Tibial nerve (tissue), 4 donors: ENCODE measurements around the gene PAGR1. TPM values are rescaled to one million over a fixed set of nuclear protein-coding genes. Genes with fewer than 3 reads are reported as not detected.
"Not testable (repeated sequence)": the region's sequence is repeated elsewhere in the genome, so short reads cannot be mapped to it uniquely, and the experiment has no call there.

ENCODE experiments used
- DNase-seq, 2 donors: peaks; one replicate each; pipeline ENCODE4 v3.0.0-alpha.2; 2019; ENCODE audit warnings: low spot score in 2 of 2
- H3K27ac ChIP-seq, 4 donors: fragments of 200-600 bp; sonication (generic) in 3 of 4; one replicate each; pipeline ENCODE4 v1.5.1; 2017 to 2019; ENCODE audit warnings: mild to moderate bottlenecking in 1 of 4
- H3K27me3 ChIP-seq, 2 donors: fragments of 200-600 bp; sonication (generic) in 1 of 2; one replicate each; pipeline versions ENCODE4 v1.5.1 to v1.6.0; 2017 to 2019
- H3K36me3 ChIP-seq, 3 donors: fragments of 200-600 bp; sonication (generic); one replicate each; pipeline ENCODE4 v1.5.1; 2018 to 2019
- H3K4me1 ChIP-seq, 4 donors: fragments of 200-600 bp; sonication (generic) in 3 of 4; one replicate each; pipeline ENCODE4 v1.5.1; 2017 to 2019
- H3K4me3 ChIP-seq, 4 donors: fragments of 200-600 bp; sonication (generic) in 3 of 4; one replicate each; pipeline ENCODE4 v1.5.1; 2017 to 2019; ENCODE audit warnings: mild to moderate bottlenecking in 1 of 4, moderate library complexity in 1 of 4
- H3K9me3 ChIP-seq, 4 donors: fragments of 200-600 bp; sonication (generic) in 3 of 4; one replicate each; pipeline ENCODE4 v1.5.1; 2017 to 2019
- EP300 ChIP-seq, 2 donors: sonication (generic); formaldehyde crosslinking; IDR thresholded peaks; one replicate each; pipeline ENCODE4 v1.6.1; 2017; ENCODE audit warnings: antibody characterized with exemption in 2 of 2, mild to moderate bottlenecking in 1 of 2
- POLR2A ChIP-seq, 2 donors: fragments of 450-650 bp; IDR thresholded peaks; one replicate each; pipeline ENCODE4 v1.6.1; 2017; ENCODE audit warnings: antibody characterized with exemption in 2 of 2, mild to moderate bottlenecking in 2 of 2, moderate library complexity in 2 of 2
- WGBS, 2 donors: methylation state at CpG; one replicate each; pipeline ENCODE4 v1.1.5; 2018; 5-methylcytosine and 5-hydroxymethylcytosine counted together
- total RNA-seq, 4 donors: library from RNA; depleted of rRNA; stranded (reverse); fragments of >200 nt; gene quantifications; one replicate each; pipeline ENCODE4 v1.1.0, GENCODE V29; 2016
- TF ChIP-seq, protein P1 (sequence below), 5 experiments: fragments of 200-600 bp in 3 of 5; fragments of 450-650 bp in 2 of 5; sonication (generic) in 3 of 5; IDR thresholded peaks; one replicate each; pipeline ENCODE4 v1.5.1; 2016 to 2019; ENCODE audit warnings: antibody characterized with exemption in 5 of 5, mild to moderate bottlenecking in 3 of 5, moderate library complexity in 2 of 5

Gene PAGR1
- total RNA-seq, 4 donors from 2014 or later, result 40.8 to 70.7 (median 61.0) TPM

DNA sequence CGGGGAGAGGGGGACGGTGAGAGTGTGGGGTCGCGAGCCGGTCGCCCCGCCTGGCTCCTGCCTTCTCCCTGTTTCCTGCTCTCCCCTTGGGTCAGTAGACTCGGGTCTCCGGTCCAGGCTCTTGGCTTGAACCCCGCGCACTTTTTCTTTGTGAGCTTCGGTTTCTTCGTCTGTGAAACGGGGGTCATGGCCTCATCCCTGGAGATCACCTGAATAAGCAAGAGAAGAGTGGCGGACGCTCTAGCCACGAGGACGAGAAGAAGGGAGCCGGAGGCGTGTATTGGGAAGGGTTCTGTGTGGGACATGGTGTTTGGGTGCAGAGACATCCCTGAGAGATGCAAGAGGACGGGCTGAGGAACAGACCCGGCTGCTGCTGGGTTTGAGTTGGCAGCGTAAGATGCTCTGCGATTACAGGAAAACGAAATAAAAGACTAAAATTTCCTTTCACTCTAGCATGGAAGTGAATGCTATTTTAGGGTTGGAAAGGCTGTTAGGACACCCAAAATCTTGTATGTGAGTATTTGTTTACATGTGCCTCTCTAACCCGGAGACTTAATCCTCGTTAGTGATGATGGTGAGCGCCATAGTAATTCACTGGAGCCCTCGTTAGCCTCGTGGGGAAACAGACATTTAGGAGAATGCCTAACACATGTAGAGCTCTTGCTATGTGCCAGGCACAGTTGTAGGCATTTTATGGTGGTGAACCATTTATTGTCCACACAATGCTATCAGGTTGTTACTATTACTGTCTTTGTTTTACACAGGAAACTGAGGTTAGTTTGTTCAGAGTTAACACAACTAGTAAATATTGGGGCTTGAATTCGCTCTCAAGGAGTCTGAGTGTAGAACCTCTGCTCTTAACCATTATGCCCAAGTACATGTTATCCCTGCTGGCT is 24.8 kb upstream of the PAGR1 start:
- Histone ChIP-seq H3K27me3 (no peaks in the 10 kb centered on the region), H3K27ac (peak overlapping the region in 2 of 4 donors; percentile 85 to 89), H3K4me3 (peak overlapping the region; percentile 61 to 84 (median 66)), H3K9me3 (no peaks in the 10 kb centered on the region), H3K4me1 (peaks cover 0 to 22% (median 12%) of the 10 kb centered on the region in 4 donors), H3K36me3 (no peaks in the 10 kb centered on the region)
- WGBS, 2 donors, result 1 to 3% methylated on average over 30 to 31 of the region's 31 CpGs
- DNase-seq, result no peak
- TF ChIP-seq, protein P1, sequence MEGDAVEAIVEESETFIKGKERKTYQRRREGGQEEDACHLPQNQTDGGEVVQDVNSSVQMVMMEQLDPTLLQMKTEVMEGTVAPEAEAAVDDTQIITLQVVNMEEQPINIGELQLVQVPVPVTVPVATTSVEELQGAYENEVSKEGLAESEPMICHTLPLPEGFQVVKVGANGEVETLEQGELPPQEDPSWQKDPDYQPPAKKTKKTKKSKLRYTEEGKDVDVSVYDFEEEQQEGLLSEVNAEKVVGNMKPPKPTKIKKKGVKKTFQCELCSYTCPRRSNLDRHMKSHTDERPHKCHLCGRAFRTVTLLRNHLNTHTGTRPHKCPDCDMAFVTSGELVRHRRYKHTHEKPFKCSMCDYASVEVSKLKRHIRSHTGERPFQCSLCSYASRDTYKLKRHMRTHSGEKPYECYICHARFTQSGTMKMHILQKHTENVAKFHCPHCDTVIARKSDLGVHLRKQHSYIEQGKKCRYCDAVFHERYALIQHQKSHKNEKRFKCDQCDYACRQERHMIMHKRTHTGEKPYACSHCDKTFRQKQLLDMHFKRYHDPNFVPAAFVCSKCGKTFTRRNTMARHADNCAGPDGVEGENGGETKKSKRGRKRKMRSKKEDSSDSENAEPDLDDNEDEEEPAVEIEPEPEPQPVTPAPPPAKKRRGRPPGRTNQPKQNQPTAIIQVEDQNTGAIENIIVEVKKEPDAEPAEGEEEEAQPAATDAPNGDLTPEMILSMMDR (IDR thresholded peaks at IDR 0.05), result no peak
- TF ChIP-seq EP300 (IDR thresholded peaks at IDR 0.05), result no peak
- no peak for TF ChIP-seq POLR2A (IDR thresholded peaks at IDR 0.05)

DNA sequence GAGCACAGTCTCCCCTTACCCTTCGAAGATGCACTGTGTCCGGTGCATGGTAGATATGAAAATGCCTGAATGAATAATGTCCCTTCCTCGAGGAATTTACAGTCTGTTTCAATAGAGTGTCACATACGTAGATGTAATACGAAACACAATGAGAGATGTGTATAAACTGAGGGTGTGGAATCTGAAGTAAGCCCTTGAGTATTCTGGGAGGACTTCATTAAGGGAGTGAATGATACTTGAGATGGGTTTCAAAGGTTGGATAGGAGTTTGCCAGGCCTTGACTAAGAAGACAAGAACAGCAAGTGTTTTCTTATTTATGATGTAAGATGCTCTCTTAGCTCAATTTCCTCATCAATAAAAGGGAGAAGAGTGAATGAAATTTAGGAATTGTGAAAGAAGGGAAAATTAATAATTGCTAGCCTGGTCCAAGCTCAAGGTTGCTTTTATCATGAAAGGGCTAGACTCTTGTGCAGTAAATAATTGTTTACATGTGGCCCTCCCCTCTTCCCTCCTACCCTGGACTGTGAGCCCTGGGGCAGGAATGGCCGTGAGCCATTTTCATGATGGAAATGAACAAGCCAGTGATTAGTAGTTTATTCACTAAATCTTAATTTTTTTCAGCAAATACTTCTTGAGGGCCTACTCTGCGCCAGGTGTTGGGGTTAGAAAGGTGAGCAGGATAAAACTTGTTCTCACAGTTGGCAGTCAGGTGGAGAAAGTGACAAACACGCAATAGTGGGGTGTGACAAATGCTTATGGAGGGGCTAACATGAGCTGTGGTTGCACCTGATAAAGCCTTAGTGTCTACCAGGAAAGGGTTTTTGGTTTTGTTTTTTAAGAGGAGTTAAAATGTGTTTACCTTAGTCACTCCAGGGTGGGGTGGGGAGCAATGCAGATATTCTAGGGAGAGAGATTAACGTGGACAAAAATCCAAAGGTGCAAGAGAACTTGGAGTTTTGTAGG is 23.8 kb upstream of the PAGR1 start:
- Histone ChIP-seq H3K27ac (no peak overlapping the region), H3K9me3 (no peaks in the 10 kb centered on the region), H3K36me3 (peaks cover 0 to 5% (median 0%) of the 10 kb centered on the region in 3 donors), H3K4me1 (peaks cover 0 to 22% (median 12%) of the 10 kb centered on the region in 4 donors), H3K4me3 (no peak overlapping the region), H3K27me3 (no peaks in the 10 kb centered on the region)
- no peak for DNase-seq
- 67 to 68% methylated on average over 9 of the region's 9 CpGs for WGBS, 2 donors
- TF ChIP-seq, protein P1 (IDR thresholded peaks at IDR 0.05), result no peak
- TF ChIP-seq EP300 (IDR thresholded peaks at IDR 0.05), result no peak
- TF ChIP-seq POLR2A (IDR thresholded peaks at IDR 0.05), result no peak

DNA sequence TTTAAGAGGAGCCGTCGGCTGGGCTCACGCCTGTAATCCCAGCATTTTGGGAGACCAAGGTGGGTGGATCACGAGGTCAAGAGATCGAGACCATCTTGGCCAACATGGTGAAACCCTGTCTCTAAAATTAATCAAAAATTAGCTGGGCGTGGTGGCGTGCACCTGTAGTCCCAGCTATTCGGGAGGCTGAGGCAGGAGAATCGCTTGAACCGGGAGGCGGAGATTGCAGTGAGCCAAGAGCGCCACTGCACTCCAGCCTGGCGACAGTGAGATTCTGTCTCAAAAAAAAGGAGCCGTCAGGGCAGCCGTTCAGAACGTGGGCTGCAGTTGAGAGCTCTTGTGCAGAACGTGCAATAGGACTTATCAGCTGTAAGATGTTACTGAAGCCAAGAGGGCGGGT is 22.8 kb upstream of the PAGR1 start:
- not testable (repeated sequence) for H3K4me3 ChIP-seq, H3K27me3 ChIP-seq, H3K27ac ChIP-seq, DNase-seq, H3K9me3 ChIP-seq
- Histone ChIP-seq H3K4me1 (peaks cover 0 to 22% (median 12%) of the 10 kb centered on the region in 4 donors), H3K36me3 (peaks cover 0 to 16% (median 5%) of the 10 kb centered on the region in 3 donors)
- WGBS, 2 donors, result 84 to 88% methylated on average over 18 of the region's 18 CpGs

DNA sequence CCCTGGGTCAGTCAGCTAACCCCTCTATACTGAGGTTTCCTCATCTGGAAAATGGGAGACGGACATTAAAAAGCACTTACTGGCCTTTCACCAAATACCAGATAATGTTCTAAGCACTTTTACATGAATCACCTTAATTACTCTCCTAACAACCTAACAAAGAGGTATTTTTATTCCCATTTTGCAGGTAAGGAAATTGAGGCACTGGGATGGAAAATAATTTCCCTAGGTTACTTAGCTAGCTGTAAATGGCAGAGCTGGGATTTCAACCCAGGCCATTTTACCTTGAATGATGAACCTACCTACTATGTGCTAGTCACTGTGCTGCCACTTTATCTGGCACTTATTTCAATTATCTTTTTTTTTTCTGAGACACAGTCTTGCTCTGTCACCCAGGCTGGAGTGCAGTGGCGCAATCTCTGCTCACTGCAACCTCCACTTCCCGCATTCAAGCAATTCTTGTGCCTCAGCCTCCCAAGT is 21.7 kb upstream of the PAGR1 start:
- WGBS, 2 donors, result 98 to 100% methylated on average over 3 of the region's 3 CpGs
- Histone ChIP-seq H3K27me3 (no peaks in the 10 kb centered on the region), H3K4me3 (no peak overlapping the region), H3K27ac (no peak overlapping the region), H3K4me1 (peaks cover 0 to 22% (median 12%) of the 10 kb centered on the region in 4 donors), H3K9me3 (no peaks in the 10 kb centered on the region), H3K36me3 (peaks cover 7 to 27% (median 11%) of the 10 kb centered on the region in 3 donors)
- DNase-seq, result no peak
- TF ChIP-seq, protein P1 (IDR thresholded peaks at IDR 0.05), result no peak
- TF ChIP-seq EP300 (IDR thresholded peaks at IDR 0.05) (no peak), POLR2A (IDR thresholded peaks at IDR 0.05) (no peak)

GRCh38 chr16:29802416-29802935 is 13.5 kb upstream of the PAGR1 start:
- TF ChIP-seq EP300 (IDR thresholded peaks at IDR 0.05) (no peak), POLR2A (IDR thresholded peaks at IDR 0.05) (no peak)
- TF ChIP-seq, protein P1 (IDR thresholded peaks at IDR 0.05), result no peak
- no peaks in the 10 kb centered on the region for H3K27me3 ChIP-seq
- no peak overlapping the region for H3K4me3 ChIP-seq
- no peaks in the 10 kb centered on the region for H3K9me3 ChIP-seq
- H3K36me3 ChIP-seq, result peaks cover 4 to 43% (median 18%) of the 10 kb centered on the region in 3 donors
- no peak for DNase-seq
- 89 to 92% methylated on average over 8 of the region's 8 CpGs for WGBS, 2 donors
- peaks cover 0 to 17% (median 9%) of the 10 kb centered on the region in 4 donors for H3K4me1 ChIP-seq
- H3K27ac ChIP-seq, result no peak overlapping the region
